Measurements from ENCODE around the gene KRT13.

The KRT13 gene

GRCh38 chr17:41491476-41491875 is 13.9 kb downstream of the KRT13 start:
- no peak for DNase-seq

GRCh38 chr17:41490000-41490990 is 15.1 kb downstream of the KRT13 start:
- no peak for DNase-seq

- no peak for DNase-seq
Observed at GRCh38 chr17:41489531-41489930, 15.9 kb downstream of the KRT13 start, which contains the start of gene KRT36. KRT36 (minus strand) TSS chr17:41489910; CDS start chr17:41489864, 46 bp downstream.

GRCh38 chr17:41486809-41487530 is 18.4 kb downstream of the KRT13 start:
- no peak for DNase-seq

GRCh38 chr17:41486316-41486715 is 19.1 kb downstream of the KRT13 start:
- no peak for DNase-seq

GRCh38 chr17:41484920-41485904 is 20.2 kb downstream of the KRT13 start:
- no peak for DNase-seq

GRCh38 chr17:41483991-41484826 is 21.2 kb downstream of the KRT13 start:
- DNase-seq, result no peak

- DNase-seq, result no peak
Observed at GRCh38 chr17:41483531-41483930, 21.9 kb downstream of the KRT13 start.

GRCh38 chr17:41481036-41481435 is 24.4 kb downstream of the KRT13 start, which contains the start of gene KRT35:
KRT35 (minus strand) TSS chr17:41481151; CDS start chr17:41481097, 54 bp downstream.
- no peak for DNase-seq

GRCh38 chr17:41480581-41480980 is 24.8 kb downstream of the KRT13 start:
- no peak for DNase-seq

GRCh38 chr17:41480136-41480535 is 25.3 kb downstream of the KRT13 start:
- DNase-seq, result no peak

GRCh38 chr17:41478237-41478636 is 27.2 kb downstream of the KRT13 start:
- DNase-seq, result no peak

- no peak for DNase-seq
Observed at GRCh38 chr17:41476866-41477815, 28.3 kb downstream of the KRT13 start.

- no peak for DNase-seq
Observed at GRCh38 chr17:41475421-41475820, 30.0 kb downstream of the KRT13 start.

GRCh38 chr17:41474863-41475262 is 30.5 kb downstream of the KRT13 start:
- no peak for DNase-seq

- DNase-seq, result no peak
Observed at GRCh38 chr17:41468346-41468745, 37.1 kb downstream of the KRT13 start.

GRCh38 chr17:41467561-41467960 is 37.9 kb downstream of the KRT13 start:
- DNase-seq, result no peak

GRCh38 chr17:41466988-41467387 is 38.4 kb downstream of the KRT13 start, which contains the start of gene KRT32:
KRT32 (minus strand) TSS chr17:41467386; CDS start chr17:41467325, 61 bp downstream.
- no peak for DNase-seq

- no peak for DNase-seq
Observed at GRCh38 chr17:41464682-41465081, 40.7 kb downstream of the KRT13 start.

GRCh38 chr17:41464173-41464572 is 41.2 kb downstream of the KRT13 start:
- DNase-seq, result no peak

Measured in NCI-H510A treated with DMSO at 0.1 percent for 48 hours (cell line).